KG1 (cell line): ENCODE data around the gene ARHGAP42.

Experiments used
- DNase-seq: peaks from one replicate; lab custom pipeline; 2025; lab: John Stamatoyannopoulos, UW

Gene ARHGAP42

DNA sequence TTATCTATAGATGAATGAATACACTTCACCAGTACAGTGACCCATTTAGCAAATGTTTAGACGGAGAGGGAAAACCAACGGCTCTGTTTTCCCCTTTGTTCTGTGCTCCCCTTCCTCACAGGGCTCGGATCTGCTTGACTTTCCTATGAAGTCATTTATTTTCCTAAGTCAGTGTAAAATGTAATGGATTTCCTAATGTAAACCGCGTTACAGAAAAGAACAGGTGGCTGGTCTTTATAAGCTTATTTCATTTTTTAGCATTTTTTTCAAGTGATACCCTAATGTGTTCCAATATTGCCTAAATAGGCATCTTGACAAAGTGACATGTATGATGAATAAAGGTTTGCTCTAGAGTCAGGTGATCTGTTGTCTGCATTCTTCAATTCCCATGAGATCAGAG is 235.0 kb downstream of the ARHGAP42 start:
- DNase-seq = no peak

DNA sequence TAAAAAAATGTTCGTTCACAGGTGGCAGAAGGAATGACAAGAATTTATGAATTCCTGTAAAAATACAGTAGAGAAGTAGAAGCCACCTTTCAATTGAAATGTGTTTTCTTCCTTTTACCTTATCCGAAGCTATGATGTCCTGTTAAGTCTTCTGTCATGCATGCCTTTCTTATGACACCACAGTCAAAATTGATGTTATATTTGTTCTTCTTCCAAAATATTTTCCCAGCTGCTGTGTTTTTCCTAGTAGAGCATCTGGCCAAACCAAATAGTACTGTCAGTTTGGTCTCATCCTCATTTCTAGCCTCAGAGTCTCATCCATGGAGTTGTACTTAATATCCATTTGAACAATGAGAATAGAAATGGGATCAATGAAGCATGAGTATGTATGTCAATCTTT is 236.5 kb downstream of the ARHGAP42 start:
- no peak for DNase-seq

- no peak for DNase-seq
These were observed 238.8 kb downstream of the ARHGAP42 start for GRCh38 chr11:100925935-100926334.

GRCh38 chr11:100927579-100927978 is 240.5 kb downstream of the ARHGAP42 start:
- DNase-seq = no peak

GRCh38 chr11:100928426-100928825 is 241.3 kb downstream of the ARHGAP42 start:
- DNase-seq = no peak

GRCh38 chr11:100929377-100929776 is 242.3 kb downstream of the ARHGAP42 start:
- DNase-seq = no peak

- DNase-seq = peak; percentile 43
These were observed 243.2 kb downstream of the ARHGAP42 start for GRCh38 chr11:100930185-100930778.

GRCh38 chr11:100932474-100933100 is 245.5 kb downstream of the ARHGAP42 start:
- peak; percentile 9 for DNase-seq

- no peak for DNase-seq
These were observed 249.7 kb downstream of the ARHGAP42 start for GRCh38 chr11:100936781-100937180.

DNA sequence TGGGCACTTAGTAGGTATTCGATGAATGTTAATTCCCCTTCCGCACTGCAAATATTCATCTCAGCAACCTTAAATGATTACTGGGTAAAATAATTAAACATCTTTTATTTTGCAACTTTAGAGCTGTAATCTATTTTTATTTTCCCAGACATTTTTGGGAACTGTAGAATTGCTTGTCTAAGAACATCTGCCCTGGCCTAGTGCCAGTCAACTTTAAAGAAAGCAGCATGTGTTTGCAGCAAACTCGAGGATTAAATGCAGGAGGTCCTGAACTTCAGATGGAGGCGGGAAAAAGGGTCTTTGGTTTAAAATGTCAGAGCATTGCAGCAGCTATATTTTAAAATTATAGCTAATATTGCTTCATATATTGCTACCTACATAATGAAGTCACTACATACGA is 252.5 kb downstream of the ARHGAP42 start:
- DNase-seq = no peak

GRCh38 chr11:100940111-100940510 is 253.0 kb downstream of the ARHGAP42 start:
- DNase-seq = no peak

GRCh38 chr11:100941033-100941432 is 253.9 kb downstream of the ARHGAP42 start:
- no peak for DNase-seq

DNA sequence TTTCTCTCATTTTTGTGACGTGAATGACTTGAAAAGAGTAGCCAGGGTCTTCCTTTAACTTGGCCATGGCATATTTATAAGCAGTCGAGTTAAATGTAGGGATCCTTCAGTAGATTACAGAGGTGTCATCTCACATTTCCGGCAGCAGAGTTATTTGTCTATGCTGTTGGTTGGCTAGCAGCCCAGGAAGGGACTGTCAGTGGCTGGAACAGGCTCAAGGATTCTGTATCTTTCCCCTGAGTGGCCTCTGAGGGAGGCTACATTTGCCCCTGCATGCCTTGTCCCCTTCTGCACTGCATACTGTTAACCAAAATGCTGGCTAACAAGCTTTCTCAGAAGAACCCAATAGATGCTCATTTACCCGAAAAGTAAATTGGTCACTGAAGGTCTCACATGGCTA is 254.9 kb downstream of the ARHGAP42 start:
- no peak for DNase-seq

DNA sequence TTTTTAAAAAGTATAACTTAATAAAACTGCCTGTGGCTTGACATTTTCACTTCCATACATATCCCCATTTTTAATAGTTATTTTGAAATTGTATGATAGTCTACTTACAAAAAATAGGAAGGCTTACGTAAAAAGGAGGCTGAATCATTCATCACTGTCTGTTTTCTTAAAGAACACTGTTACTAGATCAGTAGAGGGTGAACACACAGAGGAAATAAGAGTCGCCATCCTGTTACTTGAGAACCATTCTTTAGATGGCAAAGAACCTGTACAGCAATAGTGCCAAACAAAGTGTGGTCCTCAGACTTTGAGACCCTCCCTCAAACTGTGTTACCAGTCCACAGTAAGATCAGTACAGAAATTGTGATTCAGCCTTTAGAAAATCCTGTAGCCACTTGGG is 261.8 kb downstream of the ARHGAP42 start:
- DNase-seq = no peak

- DNase-seq = no peak
These were observed 262.4 kb downstream of the ARHGAP42 start for GRCh38 chr11:100949443-100949842.

- DNase-seq = no peak
These were observed 268.2 kb downstream of the ARHGAP42 start for GRCh38 chr11:100955318-100955717.

- DNase-seq = no peak
These were observed 269.3 kb downstream of the ARHGAP42 start for GRCh38 chr11:100956351-100956750.

- DNase-seq = no peak
These were observed 270.4 kb downstream of the ARHGAP42 start for GRCh38 chr11:100957499-100957898.

- no peak for DNase-seq
These were observed 274.5 kb downstream of the ARHGAP42 start for GRCh38 chr11:100961633-100962032.

- no peak for DNase-seq
These were observed 276.3 kb downstream of the ARHGAP42 start for GRCh38 chr11:100963375-100963774.

GRCh38 chr11:100964435-100964834 is 277.3 kb downstream of the ARHGAP42 start:
- DNase-seq = no peak

GRCh38 chr11:100965346-100965745 is 278.3 kb downstream of the ARHGAP42 start:
- no peak for DNase-seq

DNA sequence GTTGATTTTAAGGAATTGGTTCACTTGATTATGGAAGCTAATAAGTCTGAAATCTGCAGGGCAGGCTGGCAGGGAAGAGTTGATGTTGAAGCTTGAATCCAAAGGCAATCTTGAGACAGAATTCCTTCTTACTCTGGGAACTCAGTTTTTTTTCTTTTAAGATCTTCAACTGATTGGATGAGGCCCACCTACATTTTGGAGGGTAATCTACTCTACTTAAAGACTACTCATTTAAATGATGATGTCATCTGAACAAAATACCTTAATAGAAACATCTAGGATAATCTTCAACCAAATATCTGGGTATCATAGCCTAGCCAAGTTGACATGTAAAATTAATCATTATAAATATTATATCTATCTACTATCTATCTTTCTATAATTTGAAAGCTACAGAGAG is 279.3 kb downstream of the ARHGAP42 start:
- DNase-seq = no peak

DNA sequence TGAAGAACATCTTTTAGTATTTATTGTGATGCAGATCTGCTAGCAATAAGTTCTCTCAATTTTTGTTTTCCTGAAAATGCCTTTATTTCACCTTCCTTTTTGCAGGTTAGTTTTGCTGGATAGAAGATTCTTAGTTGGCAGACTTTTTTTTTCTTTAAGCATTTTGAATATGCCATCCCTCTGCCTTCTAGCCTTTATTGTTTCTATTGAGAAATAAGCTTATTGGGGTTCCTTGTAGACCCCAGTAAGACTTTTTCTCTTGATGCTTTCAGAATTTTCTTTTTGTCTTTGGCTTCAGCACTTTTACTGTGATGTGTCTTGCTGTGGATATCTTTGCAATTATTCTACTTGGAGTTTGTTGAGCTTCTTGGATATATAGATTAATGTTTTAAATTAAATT is 281.9 kb downstream of the ARHGAP42 start:
- DNase-seq = no peak
